GM12891 (cell line): ENCODE measurements around the gene GABPB1.

Experiments used
- DNase-seq: peaks from one replicate; pipeline ENCODE4 v3.0.0; 2011; ENCODE audit warnings: low spot score; ENCODE audit not compliant: insufficient read length
- FAIRE-seq: peaks from 2 replicates; lab custom pipeline; 2011; peaks lifted over from hg19 to GRCh38; lab: Jason Lieb, UNC
- PAX5 ChIP-seq: IDR thresholded peaks from 2 replicates; pipeline ENCODE4 v1.6.1; 2011; ENCODE audit warnings: low read length, moderate library complexity, mild to moderate bottlenecking; ENCODE audit not compliant: insufficient read depth, severe bottlenecking
- POLR2A ChIP-seq: IDR thresholded peaks from 2 replicates; pipeline ENCODE4 v1.6.1; 2011; ENCODE audit warnings: low read depth, low read length, control low read depth
- POLR2AphosphoS5 ChIP-seq: IDR thresholded peaks from 2 replicates; pipeline ENCODE4 v1.6.1; 2011; ENCODE audit warnings: low read depth, low read length, control low read depth
- POU2F2 ChIP-seq: IDR thresholded peaks from 2 replicates; pipeline ENCODE4 v1.6.1; 2011; ENCODE audit warnings: low read depth, mild to moderate bottlenecking, control low read depth, low read length, moderate library complexity
- SPI1 ChIP-seq: IDR thresholded peaks from 2 replicates; pipeline ENCODE4 v1.6.1; 2011; ENCODE audit warnings: low read depth, low read length, control low read depth
- TAF1 ChIP-seq: IDR thresholded peaks from 2 replicates; pipeline ENCODE4 v1.6.1; 2011; ENCODE audit warnings: low read depth, low read length, control low read depth

Gene GABPB1

GRCh38 chr15:50233192-50233736 lies 121.7 kb downstream of the GABPB1 start:
- DNase-seq = no peak
- TF ChIP-seq POU2F2 (no peak), POLR2A (no peak), PAX5 (no peak), POLR2AphosphoS5 (no peak), SPI1 (no peak), TAF1 (no peak)
- no peak for FAIRE-seq

DNA sequence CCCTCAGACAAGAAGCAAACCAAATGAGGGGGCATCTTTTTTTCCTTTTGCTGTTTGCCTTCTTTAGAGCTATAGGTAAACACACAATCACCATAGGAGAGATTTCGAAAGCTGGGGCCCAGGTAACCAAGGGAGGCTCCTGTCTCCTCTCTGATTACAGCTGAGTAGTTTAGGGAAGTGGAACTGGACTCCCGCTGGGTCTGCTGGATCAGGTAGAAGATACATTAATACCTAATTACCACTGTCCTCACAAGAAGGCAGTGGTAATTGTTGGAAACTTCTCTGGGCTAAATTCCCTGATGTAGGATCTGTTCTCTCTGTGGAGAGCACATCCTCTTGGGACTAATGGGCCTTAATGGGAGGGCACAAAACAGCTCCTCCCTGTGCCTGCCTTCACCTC lies 122.2 kb downstream of the GABPB1 start:
- no peak for FAIRE-seq
- DNase-seq = no peak
- TF ChIP-seq SPI1 (peak; percentile 74), POU2F2 (no peak)

DNA sequence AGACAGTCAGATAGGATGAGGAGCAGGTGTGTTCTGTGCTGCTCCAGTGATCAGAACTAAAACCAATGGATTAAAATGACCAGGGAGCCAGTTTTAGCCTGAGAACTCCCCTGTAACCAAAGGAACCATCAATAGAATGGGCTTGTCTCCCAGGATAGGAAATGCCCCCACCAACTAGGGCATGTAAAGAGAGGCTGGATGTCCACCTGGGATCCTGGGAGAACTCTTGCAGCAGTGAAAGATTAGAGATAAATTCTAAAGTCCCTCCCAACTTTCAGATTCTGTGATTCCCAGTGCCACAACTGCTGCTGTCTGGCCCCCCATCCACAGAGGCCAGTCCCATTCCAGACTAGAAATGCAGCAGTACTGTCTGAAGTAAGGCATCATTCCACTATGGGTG lies 123.2 kb downstream of the GABPB1 start:
- FAIRE-seq (no peak), DNase-seq (no peak)
- TF ChIP-seq POU2F2 (no peak), TAF1 (no peak), POLR2A (no peak), POLR2AphosphoS5 (no peak), PAX5 (no peak), SPI1 (no peak)

- TF ChIP-seq POLR2AphosphoS5 (no peak), SPI1 (no peak), POU2F2 (no peak), PAX5 (no peak), POLR2A (no peak), TAF1 (no peak)
- no peak for FAIRE-seq
Measured at GRCh38 chr15:50229336-50229735, 125.7 kb downstream of the GABPB1 start.

GRCh38 chr15:50228866-50229265 lies 126.1 kb downstream of the GABPB1 start:
- no peak for FAIRE-seq
- DNase-seq = no peak
- TF ChIP-seq SPI1 (no peak), POU2F2 (no peak), TAF1 (no peak), POLR2A (no peak), POLR2AphosphoS5 (no peak), PAX5 (no peak)

More at GRCh38 chr15:50229336-50229735, 125.7 kb downstream of the GABPB1 start:
- DNase-seq = no peak

DNA sequence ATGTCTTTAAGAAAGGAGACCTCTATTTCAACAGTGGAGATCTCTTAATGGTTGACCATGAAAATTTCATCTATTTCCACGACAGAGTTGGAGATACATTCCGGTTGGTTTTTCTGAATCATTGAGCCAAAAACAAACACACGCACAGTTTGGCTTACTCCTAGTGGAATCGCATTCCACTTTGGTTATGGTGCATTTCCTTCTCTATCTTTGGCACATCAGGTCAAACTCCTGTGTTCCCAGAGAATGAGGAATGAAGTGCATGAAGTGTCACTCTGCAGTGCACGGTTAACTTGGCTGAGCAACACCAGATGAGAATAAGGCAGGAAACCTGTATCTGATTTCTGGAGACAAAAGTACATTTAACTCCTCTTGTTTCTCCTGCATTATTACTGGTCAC lies 127.9 kb downstream of the GABPB1 start:
- TF ChIP-seq POLR2A (no peak), POU2F2 (no peak), POLR2AphosphoS5 (no peak), TAF1 (no peak), PAX5 (no peak), SPI1 (no peak)
- DNase-seq (no peak), FAIRE-seq (no peak)

DNA sequence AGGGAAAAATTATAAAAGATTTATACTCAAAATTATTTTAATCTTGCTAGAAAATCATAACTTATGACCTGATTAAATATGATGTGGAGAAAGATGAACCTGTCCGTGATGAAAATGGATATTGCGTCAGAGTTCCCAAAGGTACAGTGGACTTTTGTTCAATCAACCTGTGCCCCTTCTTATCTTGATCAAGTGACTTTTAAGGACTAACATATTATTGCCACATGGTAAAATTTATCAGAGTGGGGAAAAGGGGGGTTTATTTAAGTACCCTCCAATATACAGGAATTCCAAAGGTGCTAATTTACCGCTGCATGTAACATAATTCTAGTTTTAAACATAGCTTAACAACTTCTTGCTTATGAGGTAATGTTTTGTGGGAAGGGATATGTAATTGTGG lies 129.1 kb downstream of the GABPB1 start:
- DNase-seq = no peak
- no peak for TF ChIP-seq SPI1
- TF ChIP-seq POU2F2 = no peak
- FAIRE-seq = no peak
